Vagina (tissue), 2 donors: Measurements from ENCODE around the gene GALNT17. TPM values are rescaled to one million over a fixed set of nuclear protein-coding genes. Genes with fewer than 3 reads are reported as not detected.
"Not testable (repeated sequence)": the region's sequence is repeated elsewhere in the genome, so short reads cannot be mapped to it uniquely, and the experiment has no call there.

Experiments used
- DNase-seq, 2 donors: peaks; one replicate each; pipeline ENCODE4 v3.0.0-alpha.2; 2017; ENCODE audit errors: extremely low spot score in 2 of 2
- H3K27ac ChIP-seq: fragments of 200-600 bp; sonication (generic); one replicate; pipeline ENCODE4 v1.5.1; 2019
- H3K27me3 ChIP-seq: fragments of 200-600 bp; sonication (generic); one replicate; pipeline ENCODE4 v1.5.1; 2019
- H3K36me3 ChIP-seq, 2 donors: fragments of 200-600 bp; sonication (generic); one replicate each; pipeline ENCODE4 v1.5.1; 2017 to 2019
- H3K4me1 ChIP-seq: fragments of 200-600 bp; sonication (generic); one replicate; pipeline ENCODE4 v1.5.1; 2019
- H3K4me3 ChIP-seq, 2 donors: fragments of 200-600 bp; sonication (generic); 1 replicate in 1 of 2; 2 replicates in 1 of 2; pipeline ENCODE4 v1.5.1; 2016 to 2019
- H3K9me3 ChIP-seq: fragments of 200-600 bp; sonication (generic); one replicate; pipeline ENCODE4 v1.5.1; 2019
- CTCF ChIP-seq, 3 experiments: fragments of 450-650 bp in 2 of 3; fragments of 200-600 bp in 1 of 3; sonication (generic) in 1 of 3; IDR thresholded peaks; one replicate each; pipeline ENCODE4 v1.5.1; 2017 to 2019; ENCODE audit warnings: antibody characterized with exemption in 3 of 3, mild to moderate bottlenecking in 2 of 3, moderate library complexity in 2 of 3
- POLR2A ChIP-seq, 2 donors: fragments of 450-650 bp; IDR thresholded peaks; one replicate each; pipeline ENCODE4 v1.6.1; 2017; ENCODE audit warnings: antibody characterized with exemption in 2 of 2, mild to moderate bottlenecking in 2 of 2, moderate library complexity in 2 of 2
- POLR2AphosphoS5 ChIP-seq, 2 donors: sonication (generic); formaldehyde crosslinking; IDR thresholded peaks; one replicate each; pipeline ENCODE4 v1.9.0; 2017; ENCODE audit warnings: antibody characterized with exemption in 2 of 2, mild to moderate bottlenecking in 2 of 2, low read depth in 1 of 2; ENCODE audit not compliant: insufficient read depth in 1 of 2
- intact Hi-C: fragments of 100-400 bp; cut with DNase I; formaldehyde crosslinking; loops from one replicate; pipeline ENCODE4 v1.15.1; 2023
- total RNA-seq: library from RNA; depleted of rRNA; stranded (reverse); fragments of >200 nt; gene quantifications from one replicate; pipeline ENCODE4 v1.2.3, GENCODE V29; 2016

The GALNT17 gene
- total RNA-seq, 1 donor from 2014 or later: 3.9 TPM

- DNase-seq: no peak
- H3K27me3 ChIP-seq: no peaks in the 10 kb centered on the region
- intact Hi-C loops: no loop called here
- no peaks in the 10 kb centered on the region for H3K9me3 ChIP-seq
- H3K36me3 ChIP-seq: no peaks in the 10 kb centered on the region
- H3K4me3 ChIP-seq: no peak overlapping the region
- H3K27ac ChIP-seq: no peak overlapping the region
- H3K4me1 ChIP-seq: no peaks in the 10 kb centered on the region
- TF ChIP-seq POLR2A (IDR thresholded peaks at IDR 0.05) (no peak), POLR2AphosphoS5 (IDR thresholded peaks at IDR 0.05; ENCODE audit: insufficient read depth in 1 of 2, low read depth in 1 of 2) (no peak), CTCF (IDR thresholded peaks at IDR 0.05) (no peak)
Measured at GRCh38 chr7:71639382-71640085, 507.6 kb downstream of the GALNT17 start.

DNA sequence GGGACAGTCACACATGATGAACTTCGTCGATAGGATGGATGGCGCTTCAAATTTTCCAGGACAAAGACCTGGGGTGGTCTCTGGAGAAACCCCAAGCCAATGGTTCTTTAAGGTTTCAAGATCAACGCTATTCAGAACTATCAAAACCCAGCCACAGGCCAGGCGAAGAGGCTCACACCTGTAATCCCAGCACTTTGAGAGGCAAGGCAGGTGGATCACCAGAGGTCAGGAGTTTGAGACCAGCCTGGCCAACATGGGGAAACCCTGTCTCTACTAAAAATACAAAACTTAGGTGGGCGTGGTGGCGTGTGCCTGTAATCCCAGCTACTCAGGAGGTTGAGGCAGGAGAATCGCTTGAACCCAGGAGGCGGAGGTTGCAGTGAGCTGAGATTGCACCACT, 511.1 kb downstream of the GALNT17 start:
- H3K4me3 ChIP-seq, H3K36me3 ChIP-seq, H3K27ac ChIP-seq, intact Hi-C loops, H3K4me1 ChIP-seq, H3K27me3 ChIP-seq, H3K9me3 ChIP-seq, DNase-seq: not testable (repeated sequence)

GRCh38 chr7:71645836-71646235, 513.9 kb downstream of the GALNT17 start:
- H3K9me3 ChIP-seq: no peaks in the 10 kb centered on the region
- intact Hi-C loops: no loop called here
- no peak for DNase-seq
- no peaks in the 10 kb centered on the region for H3K4me1 ChIP-seq
- H3K27me3 ChIP-seq: no peaks in the 10 kb centered on the region
- H3K36me3 ChIP-seq: no peaks in the 10 kb centered on the region
- TF ChIP-seq CTCF (IDR thresholded peaks at IDR 0.05) (no peak), POLR2AphosphoS5 (IDR thresholded peaks at IDR 0.05; ENCODE audit: insufficient read depth in 1 of 2, low read depth in 1 of 2) (no peak), POLR2A (IDR thresholded peaks at IDR 0.05) (no peak)
- no peak overlapping the region for H3K4me3 ChIP-seq
- H3K27ac ChIP-seq: no peak overlapping the region

- Histone ChIP-seq H3K9me3 (no peaks in the 10 kb centered on the region), H3K36me3 (no peaks in the 10 kb centered on the region), H3K4me1 (no peaks in the 10 kb centered on the region), H3K27me3 (no peaks in the 10 kb centered on the region), H3K27ac (no peak overlapping the region), H3K4me3 (no peak overlapping the region)
- TF ChIP-seq POLR2A (IDR thresholded peaks at IDR 0.05) (no peak), POLR2AphosphoS5 (IDR thresholded peaks at IDR 0.05; ENCODE audit: insufficient read depth in 1 of 2, low read depth in 1 of 2) (no peak), CTCF (IDR thresholded peaks at IDR 0.05) (no peak)
- no peak for DNase-seq
- intact Hi-C loops: no loop called here
Measured at GRCh38 chr7:71649812-71650211, 517.9 kb downstream of the GALNT17 start.

- Histone ChIP-seq H3K27ac (no peak overlapping the region), H3K36me3 (no peaks in the 10 kb centered on the region), H3K9me3 (no peaks in the 10 kb centered on the region), H3K27me3 (no peaks in the 10 kb centered on the region), H3K4me3 (no peak overlapping the region), H3K4me1 (no peaks in the 10 kb centered on the region)
- no peak for DNase-seq
- intact Hi-C loops: no loop called here
- TF ChIP-seq CTCF (IDR thresholded peaks at IDR 0.05) (no peak), POLR2AphosphoS5 (IDR thresholded peaks at IDR 0.05; ENCODE audit: insufficient read depth in 1 of 2, low read depth in 1 of 2) (no peak), POLR2A (IDR thresholded peaks at IDR 0.05) (no peak)
Measured at GRCh38 chr7:71650653-71651337, 518.9 kb downstream of the GALNT17 start.
